Endometrial microvascular endothelial cells (primary cell): Measurements from ENCODE around the gene SELENOO. TPM values are rescaled to one million over a fixed set of nuclear protein-coding genes. Genes with fewer than 3 reads are reported as not detected.

Experiments
- in situ Hi-C: cut with HindIII; loops from 2 replicates; pipeline ENCODE4 v1.10.0; 2017; ENCODE audit warnings: low sequenced_read_pairs, low pct_unique_long_range_greater_than_20kb; ENCODE audit errors: inconsistent ontology term
- total RNA-seq: library from RNA; depleted of rRNA; stranded (reverse); fragments of >200 nt; gene quantifications from one replicate; pipeline ENCODE4 v1.2.3, GENCODE V29; 2015; ENCODE audit errors: inconsistent ontology term

The SELENOO gene
- total RNA-seq, 1 donor from 2014 or later, result 29.7 TPM

- in situ Hi-C loops, result no loop called here
These were observed 17.5 kb upstream of the SELENOO start for GRCh38 chr22:50183141-50183971.

- in situ Hi-C loops, result no loop called here
These were observed 16.6 kb upstream of the SELENOO start for GRCh38 chr22:50184004-50184901.

GRCh38 chr22:50184902-50185374 is 15.9 kb upstream of the SELENOO start:
- in situ Hi-C loops, result no loop called here

DNA sequence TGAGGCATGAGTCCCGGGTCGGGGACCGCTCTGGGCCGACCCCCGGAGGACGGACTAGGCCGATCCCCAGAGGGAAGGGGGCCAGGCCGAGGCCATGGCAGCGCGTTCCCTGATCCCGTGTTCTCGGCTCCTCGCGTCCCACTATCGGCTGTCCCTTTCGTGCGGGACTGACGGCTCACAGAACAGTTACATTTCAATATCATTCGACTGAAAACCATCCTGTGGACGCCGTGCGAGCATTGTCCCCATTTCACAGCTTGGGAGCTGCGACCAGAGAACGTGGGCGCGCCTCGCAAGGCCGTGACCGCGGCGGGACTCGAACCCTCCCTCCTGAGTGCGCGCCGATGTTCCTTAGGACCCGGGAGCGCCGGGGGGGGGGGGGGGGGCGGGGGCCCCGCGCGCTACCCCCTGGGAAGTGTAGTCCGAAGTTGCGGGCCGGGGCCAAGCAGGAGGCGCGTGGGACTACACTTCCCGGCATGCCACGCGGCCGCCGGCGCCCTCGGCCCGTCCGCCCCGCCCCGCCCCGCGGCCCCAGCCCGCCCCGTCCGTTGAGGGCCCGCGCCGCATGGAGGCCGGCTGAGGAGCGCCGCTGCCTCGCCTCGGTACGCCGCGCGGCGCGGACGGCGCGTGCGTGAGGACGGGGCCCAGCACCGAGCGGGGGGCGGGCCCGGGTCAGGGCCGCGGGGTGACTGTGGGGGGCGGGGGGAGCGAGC is 15.3 kb upstream of the SELENOO start, which contains the start of gene TRABD:
Gene TRABD, plus strand, starts transcription at position 539 of the 713 bp plus-strand sequence. CDS start 7,148 bp downstream, outside the sequence.
- in situ Hi-C loops, result no loop called here

GRCh38 chr22:50186181-50186714 is 14.6 kb upstream of the SELENOO start:
- in situ Hi-C loops, result no loop called here

DNA sequence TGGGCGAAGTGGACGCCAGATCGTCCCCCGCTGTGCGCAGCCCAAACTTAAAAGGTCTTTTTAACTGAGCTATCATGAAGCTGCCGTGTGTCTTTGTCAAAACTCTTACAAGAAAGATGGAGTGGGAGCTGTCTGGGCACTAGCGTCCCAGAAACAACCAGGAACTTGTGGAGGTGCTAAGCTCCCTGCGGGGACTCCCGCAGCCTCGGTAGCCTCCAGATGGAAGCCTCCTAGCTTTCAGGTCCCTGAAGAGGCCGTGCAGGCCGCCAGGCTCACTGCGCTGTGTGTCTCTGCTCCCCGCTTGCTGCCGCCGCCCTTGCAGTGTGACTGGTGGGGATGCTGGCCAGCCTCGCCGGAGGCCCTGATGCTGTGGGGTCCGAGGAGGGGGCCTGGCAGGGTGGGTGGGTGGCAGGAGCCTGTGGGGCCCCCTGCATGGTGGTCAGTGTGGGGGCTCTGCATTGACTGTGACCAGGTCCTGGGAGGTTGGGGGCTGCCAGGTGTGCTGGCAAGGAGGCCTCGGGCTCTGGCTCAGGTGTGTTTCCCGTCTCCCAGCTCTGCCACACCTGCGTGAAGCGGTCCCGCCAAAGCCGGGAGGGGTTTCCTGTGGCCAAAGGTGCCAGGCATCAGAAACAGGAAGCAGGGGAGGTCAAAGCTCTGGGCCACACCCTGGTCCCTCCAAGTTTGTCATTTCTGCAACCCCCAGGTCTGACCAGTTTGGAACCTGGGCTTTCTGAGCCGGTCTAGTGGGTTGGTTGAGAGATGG is 13.9 kb upstream of the SELENOO start:
- in situ Hi-C loops, result no loop called here

DNA sequence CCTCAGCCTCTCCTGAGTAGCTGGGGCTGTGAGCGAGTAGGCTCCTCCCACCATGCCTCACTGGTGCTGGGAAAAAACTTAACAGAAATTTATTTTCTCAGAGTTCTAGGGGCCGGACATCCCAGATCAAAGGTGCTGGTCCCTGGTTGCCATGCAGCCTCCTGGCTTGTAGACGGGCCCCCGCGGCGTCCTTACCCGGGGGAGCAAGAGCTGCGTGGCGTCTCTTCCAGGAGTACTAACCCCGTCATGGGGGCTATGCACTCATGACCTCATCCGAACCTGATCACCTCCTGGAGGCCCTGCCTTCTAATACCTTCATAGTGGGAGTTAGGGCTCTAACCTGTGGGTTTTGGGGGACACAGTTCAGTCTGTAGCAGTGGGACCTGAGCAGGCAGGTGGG is 12.5 kb upstream of the SELENOO start:
- in situ Hi-C loops, result no loop called here

DNA sequence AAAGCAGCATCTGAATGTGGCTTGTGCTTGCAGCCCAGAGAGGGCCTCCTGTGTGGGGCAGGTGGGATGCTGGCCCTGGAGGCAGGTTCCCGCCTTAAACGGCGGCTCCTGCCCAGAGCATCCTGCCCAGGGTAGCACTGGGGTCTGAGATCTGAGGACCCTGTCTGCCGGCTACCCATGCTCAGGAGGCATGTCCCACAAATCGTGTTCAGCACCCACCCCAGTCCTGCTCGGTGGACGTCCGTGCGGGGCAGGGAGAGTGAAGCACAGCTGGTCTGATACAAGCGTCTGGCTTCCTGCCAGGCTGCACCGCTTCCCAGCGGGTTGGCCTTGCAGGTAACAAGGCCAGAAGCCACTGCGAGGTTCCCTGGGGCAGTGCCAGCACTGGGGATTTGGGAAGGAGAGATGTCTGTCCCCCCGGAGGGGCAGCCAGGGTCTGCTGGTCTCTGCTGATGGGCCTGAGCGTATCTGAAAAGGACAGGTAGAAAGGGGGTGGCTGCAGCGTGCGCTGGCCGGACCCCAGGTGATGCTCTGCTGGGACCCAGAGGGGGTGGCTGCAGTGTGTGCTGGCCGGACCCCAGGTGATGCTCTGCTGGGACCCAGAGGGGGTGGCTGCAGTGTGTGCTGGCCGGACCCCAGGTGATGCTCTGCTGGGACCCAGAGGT is 11.5 kb upstream of the SELENOO start:
- in situ Hi-C loops, result no loop called here

DNA sequence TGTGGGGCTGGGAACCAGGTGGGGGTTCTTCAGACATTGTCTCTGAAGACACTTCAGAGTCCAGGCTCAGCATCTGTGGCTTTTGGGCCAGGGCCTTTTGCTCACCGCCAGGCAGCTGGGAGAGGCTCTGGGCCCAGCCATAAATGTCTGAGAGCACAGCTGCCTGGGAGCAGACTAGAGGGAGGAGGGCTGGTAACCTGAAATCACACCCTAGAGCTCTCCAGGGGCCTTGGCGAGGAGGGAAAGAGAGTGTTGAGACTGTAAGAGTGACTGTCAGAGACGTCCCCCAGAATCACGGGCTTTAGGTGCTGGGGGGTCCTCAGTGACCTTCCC is 11.0 kb upstream of the SELENOO start:
- in situ Hi-C loops, result no loop called here

DNA sequence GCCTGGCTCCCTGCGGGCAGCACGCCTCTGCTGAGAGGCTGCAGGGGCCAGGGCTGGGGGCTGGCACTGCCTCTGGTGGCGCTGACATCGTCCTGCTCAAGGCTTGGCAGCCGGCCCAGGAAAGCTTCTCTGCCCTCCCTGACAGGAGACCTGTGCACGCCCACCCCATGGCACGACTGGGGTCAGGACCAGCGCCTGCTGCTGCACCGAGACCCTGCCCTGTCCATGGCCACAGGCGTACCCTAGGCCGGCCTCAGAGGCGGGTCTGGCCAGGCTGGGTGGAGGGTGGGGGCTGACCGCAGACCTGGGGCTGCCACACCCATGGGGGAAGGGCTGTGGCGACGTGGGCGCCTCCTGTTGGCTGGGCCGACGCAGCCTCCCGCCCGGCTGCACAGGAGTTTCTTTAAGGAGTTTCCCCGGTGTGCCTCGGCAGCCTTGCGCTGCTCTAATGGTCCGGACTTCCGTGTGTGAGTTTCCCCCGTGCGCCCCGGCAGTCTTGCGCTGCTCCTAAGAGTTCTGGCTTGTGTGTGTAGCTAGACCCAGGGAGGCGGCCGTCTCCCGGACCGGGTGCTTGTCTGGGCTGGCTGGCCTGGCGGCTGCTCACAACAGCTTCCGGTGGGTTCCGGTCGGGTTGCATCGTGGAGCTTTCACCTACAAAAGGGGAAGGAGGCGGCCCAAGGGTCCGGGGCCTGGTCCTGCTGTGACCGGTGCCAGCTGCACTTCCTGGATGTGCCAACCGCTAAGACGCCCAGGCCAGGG is 10.4 kb upstream of the SELENOO start:
- in situ Hi-C loops, result no loop called here

- in situ Hi-C loops, result no loop called here
These were observed 9.7 kb upstream of the SELENOO start for GRCh38 chr22:50190941-50191741.

DNA sequence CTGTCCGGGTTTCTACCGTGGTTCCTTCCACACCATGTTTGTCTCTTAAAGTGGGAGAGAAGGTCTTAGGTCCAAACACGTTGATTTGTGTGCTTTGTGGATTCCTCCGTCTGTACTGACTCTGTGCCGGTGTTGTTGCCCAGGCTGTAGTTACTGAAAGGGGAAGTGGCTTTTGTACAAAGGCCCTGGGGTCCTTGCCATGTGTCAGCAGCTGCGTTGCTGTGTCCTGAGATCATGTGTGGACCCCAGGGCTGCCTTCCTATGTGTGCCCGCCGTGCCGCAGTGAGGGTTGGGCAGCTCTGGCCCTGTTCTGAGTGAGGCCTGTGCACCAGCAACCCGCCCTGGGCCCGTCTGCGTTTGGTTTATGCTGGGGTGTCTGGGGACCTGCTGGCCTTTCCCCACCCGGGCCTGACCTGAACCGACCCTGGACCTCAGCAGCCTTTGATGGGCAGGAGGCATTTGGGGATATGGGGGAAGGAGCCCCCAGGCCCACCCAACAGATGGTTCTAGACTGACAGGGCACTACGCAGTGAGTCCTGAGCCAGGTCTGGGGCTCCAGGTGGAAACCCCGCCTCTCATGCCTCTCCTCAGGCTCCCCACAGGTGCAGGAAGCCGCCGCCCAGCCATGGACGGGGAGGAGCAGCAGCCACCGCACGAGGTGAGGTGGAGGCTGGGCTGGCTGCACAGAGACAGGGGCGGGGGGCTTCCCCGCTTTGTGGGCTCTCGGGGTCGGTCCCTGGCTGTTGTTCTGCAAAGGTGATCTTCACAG is 8.2 kb upstream of the SELENOO start:
- in situ Hi-C loops, result no loop called here

DNA sequence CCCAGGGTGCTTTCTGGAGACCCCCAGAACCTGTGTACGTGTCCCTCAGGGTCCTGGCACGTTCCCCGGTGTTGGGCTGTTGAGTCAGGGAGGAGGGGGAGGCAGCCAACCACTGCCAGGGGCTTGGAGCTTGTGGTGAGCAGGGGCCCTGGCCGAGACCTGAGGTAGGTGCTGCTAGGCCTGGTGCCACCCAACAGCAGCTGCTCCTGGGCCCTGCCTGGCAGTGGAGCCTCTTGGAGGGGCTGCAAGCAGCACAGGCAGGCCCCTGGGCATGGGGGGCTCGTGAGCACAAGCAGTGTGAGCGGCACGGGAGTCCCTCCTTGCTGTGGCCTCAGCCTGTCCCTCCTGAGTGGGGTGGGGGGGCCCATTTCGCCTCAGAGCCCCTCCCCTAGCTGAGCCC is 7.2 kb upstream of the SELENOO start:
- in situ Hi-C loops, result no loop called here

DNA sequence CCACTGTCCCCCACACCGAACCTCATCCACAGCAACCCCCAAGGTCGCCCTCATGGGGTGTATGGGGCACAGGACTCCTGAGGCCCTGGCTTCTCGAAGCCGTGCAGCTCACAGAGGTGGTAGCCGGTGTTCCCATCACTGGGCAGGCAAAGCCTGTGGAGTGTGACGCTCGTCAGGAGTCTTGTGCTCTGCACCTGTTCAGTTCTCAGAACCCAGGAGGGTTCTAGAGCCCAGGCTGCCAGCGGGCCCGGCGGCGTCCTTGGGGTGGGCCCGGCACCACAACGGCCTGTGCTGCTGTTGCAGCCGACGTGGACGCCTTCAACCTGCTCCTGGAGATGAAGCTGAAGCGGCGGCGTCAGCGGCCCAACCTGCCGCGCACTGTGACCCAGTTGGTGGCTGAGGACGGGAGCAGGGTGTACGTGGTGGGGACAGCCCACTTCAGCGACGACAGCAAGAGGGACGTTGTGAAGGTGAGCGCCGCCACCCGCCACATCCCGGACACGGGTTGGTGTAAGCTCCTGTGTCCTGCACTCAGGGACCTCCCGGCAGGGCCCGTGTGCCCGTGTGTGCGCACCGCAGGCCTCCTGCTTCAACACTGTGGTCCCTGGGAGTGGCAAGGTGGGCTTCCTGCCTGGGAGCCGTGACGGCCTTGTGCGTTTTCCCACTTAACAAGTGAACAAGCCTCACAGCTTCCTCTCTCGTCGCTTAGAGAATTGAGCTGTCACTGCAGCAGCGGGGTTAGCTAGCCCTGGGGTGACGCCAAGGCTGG is 6.6 kb upstream of the SELENOO start:
- in situ Hi-C loops, result no loop called here

DNA sequence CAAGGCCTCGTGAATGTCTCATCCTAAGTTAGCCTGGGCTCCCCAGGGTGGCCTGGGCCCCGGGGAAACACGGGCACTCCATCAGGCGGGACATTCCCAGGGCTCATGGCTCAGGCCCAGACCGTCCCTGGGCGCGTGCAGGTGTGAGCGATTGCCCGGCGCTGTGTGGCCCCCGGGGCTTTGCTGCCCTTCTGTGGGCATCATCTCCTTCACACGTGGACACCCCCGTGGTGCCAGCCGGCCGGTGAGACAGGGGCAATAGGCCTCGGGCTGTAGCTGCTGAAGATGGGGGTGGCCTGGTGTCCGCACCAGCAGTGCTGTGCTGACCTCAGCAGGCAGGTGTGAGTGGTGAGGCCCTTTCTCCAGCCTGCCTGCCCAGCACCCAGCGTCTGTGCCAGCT is 4.6 kb upstream of the SELENOO start:
- in situ Hi-C loops, result no loop called here
